GM19455 (cell line): ENCODE results near the gene SPNS3.

Experiments used
- ATAC-seq: cut with Tn5 transposase; IDR thresholded peaks from one replicate; pipeline ENCODE4 v1.9.1; 2021; ENCODE audit not compliant: unreplicated experiment

The SPNS3 gene

GRCh38 chr17:4507361-4508111, 73.8 kb downstream of the SPNS3 start:
- ATAC-seq: no peak

GRCh38 chr17:4508207-4508606, 74.5 kb downstream of the SPNS3 start:
- ATAC-seq: no peak

- no peak for ATAC-seq
Measured at GRCh38 chr17:4509401-4509800, 75.7 kb downstream of the SPNS3 start.

GRCh38 chr17:4509923-4510617, 76.3 kb downstream of the SPNS3 start:
- ATAC-seq: no peak

GRCh38 chr17:4510618-4510941, 76.8 kb downstream of the SPNS3 start:
- ATAC-seq: no peak

GRCh38 chr17:4511199-4511932, 77.6 kb downstream of the SPNS3 start:
- no peak for ATAC-seq

GRCh38 chr17:4512156-4513112, 78.7 kb downstream of the SPNS3 start:
- no peak for ATAC-seq

- no peak for ATAC-seq
Measured at GRCh38 chr17:4513113-4514032, 79.6 kb downstream of the SPNS3 start.

- ATAC-seq: no peak
Measured at GRCh38 chr17:4514206-4514605, 80.5 kb downstream of the SPNS3 start.

- no peak for ATAC-seq
Measured at GRCh38 chr17:4514779-4515178, 81.0 kb downstream of the SPNS3 start.

- ATAC-seq: no peak
Measured at GRCh38 chr17:4515501-4515900, 81.8 kb downstream of the SPNS3 start.

DNA sequence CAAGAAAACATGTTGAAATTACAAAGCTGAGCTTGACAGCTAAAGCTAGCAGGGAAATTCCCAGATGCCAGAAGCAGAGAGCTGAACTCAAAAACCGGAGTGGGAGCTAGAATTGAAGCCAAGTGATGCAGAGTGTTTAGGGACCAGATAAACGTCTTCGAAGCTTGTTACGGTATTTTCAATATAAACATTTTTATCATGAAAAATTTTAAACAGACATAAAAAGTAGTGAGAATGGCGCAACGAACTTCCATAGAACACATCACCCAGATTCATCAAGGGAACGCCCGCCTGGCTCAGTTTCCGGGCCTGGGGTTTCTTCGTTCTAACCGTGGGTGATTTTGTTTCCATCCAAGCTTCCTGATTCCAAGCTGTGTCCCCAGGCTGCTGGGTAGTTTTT, 83.0 kb downstream of the SPNS3 start:
- no peak for ATAC-seq

DNA sequence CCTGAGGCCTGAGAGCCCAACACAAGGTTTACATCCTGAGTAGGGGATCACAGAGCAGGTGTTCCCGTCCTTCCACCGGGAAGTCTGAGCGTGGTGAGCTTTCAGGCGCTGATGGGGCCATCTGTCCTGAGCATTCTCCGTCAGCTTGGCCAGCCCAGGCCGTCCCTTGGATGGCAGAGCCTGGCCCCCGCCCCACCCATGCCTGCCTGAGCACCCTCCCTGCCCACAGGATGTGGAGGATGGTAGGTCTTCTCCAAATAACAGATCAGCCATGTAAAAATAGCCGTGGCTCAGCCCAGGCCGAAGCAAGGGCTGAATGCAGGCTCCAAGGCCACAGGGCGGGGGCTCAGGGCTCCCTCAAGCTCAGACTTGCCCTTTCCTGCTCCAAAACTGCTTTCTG, 85.2 kb downstream of the SPNS3 start:
- ATAC-seq: no peak

DNA sequence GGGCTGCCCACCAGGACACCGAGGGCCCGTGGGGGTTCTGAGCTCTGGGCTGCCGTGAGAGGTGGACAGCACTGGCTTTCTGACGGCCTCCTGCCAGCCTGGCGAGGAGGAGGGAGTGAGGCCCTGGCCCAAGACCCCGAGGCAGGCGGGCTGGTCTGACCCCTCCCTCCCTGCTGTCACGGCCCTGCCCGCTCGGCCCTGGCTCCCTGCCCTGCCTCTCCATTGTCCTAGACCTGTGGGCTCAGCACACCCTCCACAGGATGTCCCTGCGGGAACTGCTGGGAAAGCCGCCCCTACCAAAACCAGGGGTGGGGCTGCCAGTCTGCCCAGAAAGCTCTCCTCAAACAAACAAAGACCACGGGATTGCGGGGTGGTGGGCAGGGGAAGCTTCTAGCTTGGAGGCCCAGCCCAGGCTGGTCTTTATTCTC, 85.6 kb downstream of the SPNS3 start:
- no peak for ATAC-seq

DNA sequence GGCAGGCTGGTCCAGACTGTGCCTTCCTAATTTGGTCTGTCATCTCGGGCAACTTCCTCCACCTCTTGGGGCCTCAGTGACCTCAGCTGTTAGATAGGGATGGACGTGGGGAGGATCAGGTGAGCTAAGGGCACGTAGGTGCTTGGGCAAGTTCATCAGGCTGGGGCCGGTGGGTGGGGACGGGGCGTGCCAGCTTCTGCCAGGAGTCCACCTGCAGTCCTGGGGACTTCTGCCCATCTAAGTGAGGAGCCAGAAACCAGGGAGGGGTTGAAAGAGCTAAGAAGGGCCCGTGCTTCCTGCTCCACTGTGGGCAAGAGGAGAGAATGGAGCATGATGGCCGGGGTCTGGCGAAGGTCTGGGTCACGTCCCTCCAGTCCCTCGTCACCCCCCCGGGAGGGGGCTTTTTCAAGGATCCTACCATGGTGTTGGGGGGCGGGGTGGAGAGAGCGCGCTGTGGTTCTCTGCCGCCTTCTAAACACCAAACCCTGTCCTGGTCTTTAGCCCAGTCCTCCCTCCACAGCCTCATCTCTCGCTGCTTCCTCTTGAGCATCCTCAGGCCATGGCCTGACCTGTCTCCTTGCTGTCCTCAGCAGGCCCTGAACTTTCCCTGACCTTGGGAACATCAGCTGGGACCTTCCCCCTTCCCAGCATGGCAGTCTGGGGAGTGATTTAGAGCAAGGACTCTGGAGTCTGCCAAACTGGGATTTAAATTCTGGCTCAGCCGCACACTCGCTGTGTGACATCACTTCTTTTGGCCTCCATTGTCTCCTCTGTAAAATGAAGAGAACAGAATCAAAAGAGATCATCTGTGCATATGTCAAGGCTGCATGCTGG, 86.5 kb downstream of the SPNS3 start:
- no peak for ATAC-seq

DNA sequence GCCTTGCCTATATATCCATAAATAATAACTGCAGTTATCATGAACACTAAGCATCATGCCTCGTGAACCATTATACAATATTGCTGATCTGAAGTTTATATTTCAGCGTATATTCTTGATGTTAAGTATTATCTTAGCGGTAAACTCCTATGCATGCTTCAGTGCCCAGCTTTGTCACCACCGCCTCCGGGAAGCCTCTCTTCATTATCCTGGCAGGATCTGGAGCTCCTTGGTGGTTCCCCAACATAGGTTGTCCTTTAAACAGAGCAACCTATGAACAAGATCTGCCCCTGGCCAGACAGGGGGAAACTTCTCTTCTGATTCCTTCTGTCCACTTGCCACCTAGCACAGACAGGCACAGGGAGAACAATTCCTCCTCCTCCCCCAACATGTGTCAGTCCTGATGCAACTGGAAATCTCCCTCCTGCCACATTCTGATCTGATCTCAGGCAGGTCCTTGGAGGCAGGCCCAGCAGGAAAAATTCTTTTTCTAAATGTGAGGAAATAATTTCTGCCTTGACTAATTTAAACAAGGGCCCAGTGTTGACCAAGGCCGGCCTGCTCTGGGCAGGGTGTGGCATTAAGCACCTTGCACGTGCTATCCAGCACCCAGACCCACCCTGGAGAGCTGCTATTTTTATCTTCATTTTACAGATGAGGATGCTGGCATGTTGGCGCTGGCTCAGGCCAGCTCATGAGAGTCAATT, 87.3 kb downstream of the SPNS3 start:
- no peak for ATAC-seq

- ATAC-seq: no peak
Measured at GRCh38 chr17:4522661-4523060, 88.9 kb downstream of the SPNS3 start.

- no peak for ATAC-seq
Measured at GRCh38 chr17:4523946-4524345, 90.2 kb downstream of the SPNS3 start.
